Gastrocnemius medialis (tissue), 4 donors: ENCODE measurements around the gene LCN12. TPM values are rescaled to one million over a fixed set of nuclear protein-coding genes. Genes with fewer than 3 reads are reported as not detected.

Experiments used
- ATAC-seq, 2 donors: fragments of 150-250 bp; one replicate each; pipeline ENCODE4 v1.9.1; 2016
- DNase-seq, 2 donors: peaks; one replicate each; pipeline ENCODE4 v3.0.0-alpha.2; 2019
- H3K27ac ChIP-seq, 4 donors: fragments of 200-600 bp; sonication (generic); 1 replicate in 1 of 4; 2 replicates in 3 of 4; pipeline ENCODE4 v1.5.1; 2016 to 2018; ENCODE audit warnings: mild to moderate bottlenecking in 2 of 4, moderate library complexity in 1 of 4
- H3K27me3 ChIP-seq, 3 donors: fragments of 200-600 bp; sonication (generic) in 2 of 3; 1 replicate in 1 of 3; 2 replicates in 2 of 3; pipeline versions ENCODE4 v1.5.1 to v1.6.0; 2016 to 2019; ENCODE audit warnings: mild to moderate bottlenecking in 1 of 3, moderate library complexity in 1 of 3
- H3K36me3 ChIP-seq, 2 donors: fragments of 200-600 bp; sonication (generic) in 1 of 2; one replicate each; pipeline ENCODE4 v1.5.1; 2017 to 2018
- H3K4me1 ChIP-seq, 2 donors: fragments of 200-600 bp; sonication (generic) in 1 of 2; one replicate each; pipeline ENCODE4 v1.5.1; 2016 to 2017; ENCODE audit warnings: mild to moderate bottlenecking in 2 of 2
- H3K4me3 ChIP-seq, 4 donors: fragments of 200-600 bp; sonication (generic) in 3 of 4; 1 replicate in 1 of 4; 2 replicates in 3 of 4; pipeline ENCODE4 v1.5.1; 2016 to 2019; ENCODE audit warnings: mild to moderate bottlenecking in 2 of 4
- H3K9me3 ChIP-seq, 3 donors: fragments of 200-600 bp; sonication (generic) in 2 of 3; 1 replicate in 1 of 3; 2 replicates in 2 of 3; pipeline ENCODE4 v1.5.1; 2016 to 2019
- CTCF ChIP-seq, 5 experiments: fragments of 450-650 bp in 3 of 5; fragments of 200-600 bp in 2 of 5; sonication (generic) in 2 of 5; IDR thresholded peaks in 4 of 5; conservative IDR thresholded peaks in 1 of 5; 1 replicate in 4 of 5; 2 replicates in 1 of 5; pipeline ENCODE4 v1.5.1; 2016 to 2019; ENCODE audit warnings: antibody characterized with exemption in 5 of 5, mild to moderate bottlenecking in 3 of 5, moderate library complexity in 3 of 5
- POLR2A ChIP-seq, 2 donors: fragments of 450-650 bp; IDR thresholded peaks; one replicate each; pipeline ENCODE4 v1.6.1; 2017; ENCODE audit warnings: antibody characterized with exemption in 2 of 2, mild to moderate bottlenecking in 2 of 2, moderate library complexity in 2 of 2
- in situ Hi-C, 4 donors: fragments of 200-750 bp; cut with MboI; loops; one replicate each; pipeline versions ENCODE4 v1.15.0 to v1.8.0; 2017; ENCODE audit warnings: low sequenced_read_pairs in 4 of 4
- intact Hi-C: fragments of 100-400 bp; cut with DNase I; formaldehyde crosslinking; loops from one replicate; pipeline ENCODE4 v1.15.1; 2023; ENCODE audit warnings: low total_unique reads
- total RNA-seq, 4 donors: library from RNA; depleted of rRNA; stranded (reverse); fragments of >200 nt; gene quantifications; one replicate each; pipeline versions ENCODE4 v1.1.0 to v1.2.3, GENCODE V29; 2016

The LCN12 gene
- total RNA-seq, 4 donors from 2014 or later = not detected

- in situ Hi-C loops (no loop called here), intact Hi-C loops (loop anchor here (1.0 kb wide), 1 partner anchor 13 kb away; the partner anchor contains the start of gene PAXX)
- no peak for DNase-seq
- ATAC-seq = peak in 1 of 2 donors; percentile 3
- Histone ChIP-seq H3K9me3 (no peaks in the 10 kb centered on the region), H3K27ac (no peak overlapping the region), H3K4me3 (no peak overlapping the region), H3K27me3 (peaks cover under 1 to 15% (median 14%) of the 10 kb centered on the region in 3 donors), H3K4me1 (peaks cover 0 to 8% of the 10 kb centered on the region in 2 donors), H3K36me3 (no peaks in the 10 kb centered on the region)
- TF ChIP-seq CTCF (IDR thresholded peaks at IDR 0.05 in 4 of 5, conservative IDR thresholded peaks at IDR 0.05 in 1 of 5) (no peak), POLR2A (IDR thresholded peaks at IDR 0.05) (no peak)
Observed at GRCh38 chr9:136978865-136979544, 26.9 kb downstream of the LCN12 start.

- no peak overlapping the region for H3K4me3 ChIP-seq
- H3K36me3 ChIP-seq = no peaks in the 10 kb centered on the region
- peak overlapping the region in 1 of 4 donors; percentile 27 for H3K27ac ChIP-seq
- ATAC-seq (no peak), DNase-seq (no peak)
- peaks cover 0 to 8% of the 10 kb centered on the region in 2 donors for H3K4me1 ChIP-seq
- H3K9me3 ChIP-seq = no peaks in the 10 kb centered on the region
- in situ Hi-C loops (no loop called here), intact Hi-C loops (no loop called here)
- no peak for TF ChIP-seq CTCF (IDR thresholded peaks at IDR 0.05 in 4 of 5, conservative IDR thresholded peaks at IDR 0.05 in 1 of 5)
- peaks cover 6 to 24% (median 23%) of the 10 kb centered on the region in 3 donors for H3K27me3 ChIP-seq
Observed at GRCh38 chr9:136979769-136980587, 27.9 kb downstream of the LCN12 start.

- Histone ChIP-seq H3K36me3 (no peaks in the 10 kb centered on the region), H3K9me3 (no peaks in the 10 kb centered on the region), H3K27ac (peak overlapping the region in 3 of 4 donors; percentile 18 to 64 (median 64)), H3K4me3 (no peak overlapping the region), H3K4me1 (peaks cover 0 to 12% of the 10 kb centered on the region in 2 donors), H3K27me3 (peaks cover 13 to 33% (median 32%) of the 10 kb centered on the region in 3 donors)
- intact Hi-C loops (no loop called here), in situ Hi-C loops (no loop called here)
- ATAC-seq = no peak
- no peak for DNase-seq
- TF ChIP-seq POLR2A (IDR thresholded peaks at IDR 0.05) = no peak
- TF ChIP-seq CTCF (IDR thresholded peaks at IDR 0.05 in 4 of 5, conservative IDR thresholded peaks at IDR 0.05 in 1 of 5) = no peak
Observed at GRCh38 chr9:136980669-136981478, 28.8 kb downstream of the LCN12 start.

GRCh38 chr9:136981588-136982231, 29.6 kb downstream of the LCN12 start:
- Histone ChIP-seq H3K4me1 (peaks cover 0 to 12% of the 10 kb centered on the region in 2 donors), H3K27ac (peak overlapping the region in 3 of 4 donors; percentile 18 to 64 (median 64))

More at GRCh38 chr9:136981588-136982231, 29.6 kb downstream of the LCN12 start:
- H3K27me3 ChIP-seq = peaks cover 19 to 41% (median 35%) of the 10 kb centered on the region in 3 donors
- no peak overlapping the region for H3K4me3 ChIP-seq
- no peaks in the 10 kb centered on the region for H3K9me3 ChIP-seq
- TF ChIP-seq POLR2A (IDR thresholded peaks at IDR 0.05) = no peak
- TF ChIP-seq CTCF (IDR thresholded peaks at IDR 0.05 in 4 of 5, conservative IDR thresholded peaks at IDR 0.05 in 1 of 5) = no peak
- peak in 1 of 2 donors; percentile 21 for ATAC-seq
- no peak for DNase-seq
- in situ Hi-C loops (no loop called here), intact Hi-C loops (no loop called here)
- no peaks in the 10 kb centered on the region for H3K36me3 ChIP-seq
